Psoas muscle (tissue), 8 donors: Measurements from ENCODE around the gene AFDN. TPM values are rescaled to one million over a fixed set of nuclear protein-coding genes. Genes with fewer than 3 reads are reported as not detected.

Source experiments
- ATAC-seq, 4 donors: fragments of 200-7000 bp; cut with Tn5 transposase; one replicate each; pipeline ENCODE4 v1.9.1; 2020; ENCODE audit warnings: moderate library complexity in 3 of 4, mild to moderate bottlenecking in 2 of 4
- DNase-seq, 2 donors: peaks; one replicate each; pipeline ENCODE4 v3.0.0-alpha.2; 2020
- H3K27ac ChIP-seq: fragments of 200-600 bp; one replicate; pipeline ENCODE4 v1.8.0; 2022
- H3K27me3 ChIP-seq, 3 donors: fragments of 200-600 bp in 1 of 3; one replicate each; pipeline versions ENCODE4 v1.6.1 to v1.8.0; 2013 to 2022; ENCODE audit warnings: low read length in 2 of 3, mild to moderate bottlenecking in 2 of 3, moderate library complexity in 1 of 3; ENCODE audit not compliant: insufficient read depth in 3 of 3
- H3K36me3 ChIP-seq, 2 donors: fragments of 200-600 bp in 1 of 2; one replicate each; pipeline versions ENCODE4 v1.6.1 to v1.8.0; 2013 to 2022; ENCODE audit warnings: low read depth in 1 of 2, mild to moderate bottlenecking in 1 of 2, moderate library complexity in 1 of 2; ENCODE audit not compliant: insufficient read depth in 1 of 2
- H3K4me1 ChIP-seq: fragments of 200-600 bp; one replicate; pipeline ENCODE4 v1.8.0; 2022
- H3K4me3 ChIP-seq: fragments of 200-600 bp; one replicate; pipeline ENCODE4 v1.8.0; 2022; ENCODE audit warnings: mild to moderate bottlenecking
- H3K9me3 ChIP-seq: fragments of 200-600 bp; one replicate; pipeline ENCODE4 v1.8.0; 2022
- CTCF ChIP-seq: fragments of 200-600 bp; IDR thresholded peaks from one replicate; pipeline ENCODE4 v1.8.0; 2022; ENCODE audit warnings: antibody characterized with exemption
- WGBS, 3 donors: extraction: QIAGEN DNeasy Blood & Tissue Kit; methylation state at CpG; one replicate each; pipeline versions ENCODE4 v1.1.6 to v1.1.7; 2013; 5-methylcytosine and 5-hydroxymethylcytosine counted together
- intact Hi-C, 2 donors: fragments of 100-400 bp; cut with DNase I; formaldehyde crosslinking; loops; one replicate each; pipeline versions ENCODE4 v1.11.0 to v1.14.2; 2022
- polyA plus RNA-seq, 3 donors: library from polyadenylated mRNA; stranded (reverse); fragments of 200-250 nt; gene quantifications; one replicate each; pipeline ENCODE4 v1.2.3, GENCODE V29; 2013
- total RNA-seq, 4 donors: library from RNA; stranded (reverse); fragmentation: NEBNext Ultra II Directional in 2 of 4; extraction: Animal tissue kit (Norgen Biotek cat#: 25700) in 2 of 4; gene quantifications; one replicate each; pipeline versions ENCODE4 v1.2.1 to v1.2.4, GENCODE V29; 2021 to 2023
- donor health status: healthy with polysubstance abuse.
- donor health status: DM: no; HTN: no; CAD: no; lungs with moderate emphysema.
- donor health status: Bipolar disorder and iron deficiency.
- donor health status: healthy.
- donor health status: DM: yes; HTN: yes; CAD: no.
- donor health status: DM: no; HTN: no; CAD: no.
- donor health status: DM: no; HTN: no; CAD: no.
- donor health status: DM: yes; HTN: yes; CAD: no.

AFDN gene
- total and polyA plus RNA-seq, 7 donors, result 12.2 to 35.6 (median 32.9) TPM

DNA sequence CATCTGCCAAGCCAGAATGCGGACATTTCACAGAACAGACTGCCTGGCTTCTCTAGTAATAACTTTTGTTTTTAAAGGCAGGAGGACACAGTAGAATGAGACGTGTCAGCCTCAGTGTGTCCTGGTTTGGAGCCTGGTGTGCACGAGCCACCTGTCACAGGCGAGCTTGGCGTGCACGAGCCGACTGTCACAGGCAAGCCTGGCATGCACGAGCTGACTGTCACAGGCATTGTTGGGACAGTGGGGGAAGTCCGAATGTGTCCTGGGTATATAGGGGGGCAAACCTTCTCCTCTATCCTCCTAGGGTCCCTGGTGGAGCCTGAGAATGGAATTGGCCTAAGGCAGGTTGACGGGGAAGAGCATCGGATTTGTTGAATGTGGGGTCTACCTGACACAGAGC lies 178.2 kb downstream of the AFDN start:
- no peak for TF ChIP-seq CTCF
- Histone ChIP-seq H3K36me3 (no peaks in the 10 kb centered on the region), H3K9me3 (peaks cover 7% of the 10 kb centered on the region), H3K4me1 (no peaks in the 10 kb centered on the region), H3K27me3 (no peaks in the 10 kb centered on the region), H3K27ac (no peak overlapping the region), H3K4me3 (no peak overlapping the region)
- intact Hi-C loops, result no loop called here
- no peak for DNase-seq
- ATAC-seq, result no peak
- 88 to 91% (median 89%) methylated on average over 11 of the region's 11 CpGs for WGBS, 3 donors

DNA sequence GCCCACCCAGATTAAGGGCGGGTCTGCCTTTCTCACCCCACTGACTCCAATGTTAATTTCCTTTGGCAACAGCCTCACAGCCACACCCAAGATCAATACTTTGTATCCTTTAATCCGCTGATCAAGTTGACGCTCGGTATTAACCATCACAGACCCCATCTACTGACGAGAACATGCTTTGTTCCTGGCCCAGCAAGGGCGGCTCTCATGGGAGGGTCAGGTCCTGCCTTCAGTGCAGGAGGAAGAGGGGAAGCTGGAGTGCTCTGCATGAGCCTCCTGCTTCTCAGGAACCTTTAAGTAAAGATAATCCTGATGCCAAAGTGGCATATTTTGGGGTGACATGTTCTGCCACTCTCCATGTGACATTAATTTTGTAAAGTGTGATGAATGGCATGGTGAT lies 179.1 kb downstream of the AFDN start:
- intact Hi-C loops, result no loop called here
- DNase-seq (no peak), ATAC-seq (no peak)
- peaks cover 15% of the 10 kb centered on the region for H3K9me3 ChIP-seq
- no peak for TF ChIP-seq CTCF
- H3K4me3 ChIP-seq, result no peak overlapping the region
- no peaks in the 10 kb centered on the region for H3K27me3 ChIP-seq
- 91 to 94% (median 94%) methylated on average over 6 of the region's 6 CpGs for WGBS, 3 donors
- no peak overlapping the region for H3K27ac ChIP-seq
- no peaks in the 10 kb centered on the region for H3K36me3 ChIP-seq
- no peaks in the 10 kb centered on the region for H3K4me1 ChIP-seq

- WGBS, 3 donors, result 22 to 32% (median 24%) methylated on average over 3 of the region's 3 CpGs
- H3K27me3 ChIP-seq, result no peaks in the 10 kb centered on the region
- ATAC-seq, result peak; percentile 54 to 90 (median 69)
- intact Hi-C loops, result no loop called here
- DNase-seq, result no peak
- no peak overlapping the region for H3K27ac ChIP-seq
- TF ChIP-seq CTCF, result no peak
- H3K9me3 ChIP-seq, result peaks cover 29% of the 10 kb centered on the region
- H3K4me1 ChIP-seq, result no peaks in the 10 kb centered on the region
- no peak overlapping the region for H3K4me3 ChIP-seq
- H3K36me3 ChIP-seq, result no peaks in the 10 kb centered on the region
Observed at GRCh38 chr6:168007592-168008338, 181.1 kb downstream of the AFDN start.

DNA sequence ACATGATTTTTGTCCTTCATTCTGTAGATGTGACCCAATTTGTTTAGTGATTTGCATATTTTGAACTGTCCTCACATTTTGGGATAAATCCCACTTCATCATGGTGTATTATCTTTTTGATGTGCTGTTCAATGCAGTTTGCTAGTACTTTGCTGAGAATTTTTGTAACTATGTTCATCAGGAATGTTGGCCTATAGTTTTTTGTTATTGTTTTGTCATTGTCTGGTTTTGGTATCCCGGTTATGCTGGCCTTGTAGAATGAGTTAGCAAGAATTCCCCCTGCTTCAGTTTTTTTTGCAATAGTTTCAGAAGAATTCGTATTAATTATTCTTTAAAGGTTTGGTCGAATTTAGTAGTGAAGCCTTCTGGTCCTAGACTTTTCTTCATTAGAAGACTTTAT lies 182.6 kb downstream of the AFDN start:
- 91 to 93% (median 93%) methylated on average over 3 of the region's 3 CpGs for WGBS, 3 donors
- ATAC-seq, result no peak
- no peak for TF ChIP-seq CTCF
- DNase-seq, result no peak
- no peaks in the 10 kb centered on the region for H3K4me1 ChIP-seq
- H3K27me3 ChIP-seq, result no peaks in the 10 kb centered on the region
- H3K36me3 ChIP-seq, result no peaks in the 10 kb centered on the region
- H3K4me3 ChIP-seq, result no peak overlapping the region
- H3K27ac ChIP-seq, result no peak overlapping the region
- intact Hi-C loops, result no loop called here
- H3K9me3 ChIP-seq, result peaks cover 29% of the 10 kb centered on the region

- 88 to 100% (median 95%) methylated on average over 1 of the region's 1 CpG for WGBS, 3 donors
- no peak overlapping the region for H3K4me3 ChIP-seq
- DNase-seq (no peak), ATAC-seq (no peak)
- intact Hi-C loops, result no loop called here
- peaks cover 0 to 3% (median 1%) of the 10 kb centered on the region in 3 donors for H3K27me3 ChIP-seq
- TF ChIP-seq CTCF, result no peak
- peaks cover 29% of the 10 kb centered on the region for H3K9me3 ChIP-seq
- no peaks in the 10 kb centered on the region for H3K4me1 ChIP-seq
- H3K36me3 ChIP-seq, result no peaks in the 10 kb centered on the region
- H3K27ac ChIP-seq, result no peak overlapping the region
Observed at GRCh38 chr6:168011291-168011690, 184.6 kb downstream of the AFDN start.
